GM19467 (cell line): ENCODE results near the gene OGFRL1.

Source experiments
- ATAC-seq: cut with Tn5 transposase; IDR thresholded peaks from one replicate; pipeline ENCODE4 v1.9.1; 2021; ENCODE audit warnings: mild to moderate bottlenecking, moderate library complexity; ENCODE audit not compliant: unreplicated experiment

The OGFRL1 gene

GRCh38 chr6:71332012-71332411 is 43.4 kb downstream of the OGFRL1 start:
- ATAC-seq = no peak

GRCh38 chr6:71333050-71333449 is 44.4 kb downstream of the OGFRL1 start:
- ATAC-seq = no peak

- no peak for ATAC-seq
Measured at GRCh38 chr6:71333697-71334096, 45.1 kb downstream of the OGFRL1 start.

- ATAC-seq = no peak
Measured at GRCh38 chr6:71334768-71335167, 46.2 kb downstream of the OGFRL1 start.

- no peak for ATAC-seq
Measured at GRCh38 chr6:71335544-71335943, 46.9 kb downstream of the OGFRL1 start.

GRCh38 chr6:71336901-71337300 is 48.3 kb downstream of the OGFRL1 start:
- ATAC-seq = no peak

- ATAC-seq = no peak
Measured at GRCh38 chr6:71338540-71339316, 50.1 kb downstream of the OGFRL1 start.

- no peak for ATAC-seq
Measured at GRCh38 chr6:71342772-71343171, 54.2 kb downstream of the OGFRL1 start.

GRCh38 chr6:71345476-71346333 is 57.1 kb downstream of the OGFRL1 start:
- no peak for ATAC-seq

GRCh38 chr6:71346334-71346694 is 57.7 kb downstream of the OGFRL1 start:
- no peak for ATAC-seq

GRCh38 chr6:71347119-71347518 is 58.5 kb downstream of the OGFRL1 start:
- ATAC-seq = no peak

GRCh38 chr6:71349395-71349794 is 60.8 kb downstream of the OGFRL1 start:
- no peak for ATAC-seq

- no peak for ATAC-seq
Measured at GRCh38 chr6:71349976-71350615, 61.5 kb downstream of the OGFRL1 start.

GRCh38 chr6:71351190-71351589 is 62.6 kb downstream of the OGFRL1 start:
- no peak for ATAC-seq
